Calu3 (cell line): ENCODE data around the gene NUDT6. TPM values are rescaled to one million over a fixed set of nuclear protein-coding genes. Genes with fewer than 3 reads are reported as not detected.

Experiments used
- BruUV-seq: library from RNA; stranded (reverse); fragments of 400-500 nt; replicated peaks from 2 replicates; lab custom pipeline; 2021; lab: Mats Ljungman, UMichigan
- CTCF ChIA-PET: fragments of 300-600 bp; sonication (Branson Sonifier 250); formaldehyde crosslinking; loops from one replicate; lab custom pipeline; 2022; ENCODE audit warnings: antibody characterized with exemption; lab: Charles Lee
- DNase-seq: peaks from one replicate; pipeline ENCODE4 v3.0.0; 2022
- H3K27ac Mint-ChIP-seq: one replicate; pipeline ENCODE4 v1.8.0; 2022; ENCODE audit warnings: mixed read lengths; ENCODE audit not compliant: unreplicated experiment
- H3K27me3 Mint-ChIP-seq: one replicate; pipeline ENCODE4 v1.8.0; 2022; ENCODE audit warnings: mixed read lengths; ENCODE audit not compliant: unreplicated experiment
- H3K36me3 Mint-ChIP-seq: one replicate; pipeline ENCODE4 v1.8.0; 2022; ENCODE audit warnings: mild to moderate bottlenecking, moderate library complexity, mixed read lengths; ENCODE audit not compliant: insufficient read depth, unreplicated experiment
- H3K4me1 Mint-ChIP-seq: one replicate; pipeline ENCODE4 v1.8.0; 2022; ENCODE audit warnings: mild to moderate bottlenecking, low read depth, mixed read lengths; ENCODE audit not compliant: unreplicated experiment
- H3K4me3 Mint-ChIP-seq: one replicate; pipeline ENCODE4 v1.8.0; 2022; ENCODE audit warnings: mild to moderate bottlenecking, low read depth, moderate library complexity, mixed read lengths; ENCODE audit not compliant: unreplicated experiment
- H3K9me3 Mint-ChIP-seq: one replicate; pipeline ENCODE4 v1.8.0; 2022; ENCODE audit warnings: low read depth, mixed read lengths; ENCODE audit not compliant: unreplicated experiment
- intact Hi-C: fragments of 100-400 bp; cut with micrococcal nuclease; formaldehyde crosslinking; loops from one replicate; pipeline ENCODE4 v1.10.0; 2022; ENCODE audit not compliant: unreplicated experiment
- total RNA-seq: library from RNA; stranded (reverse); gene quantifications from 2 replicates; pipeline ENCODE4 v1.2.3, GENCODE V29; 2022
- TF ChIP-seq, protein P1 (sequence below): fragments of 200-600 bp; IDR thresholded peaks from one replicate; pipeline ENCODE4 v1.8.0; 2022; ENCODE audit warnings: antibody characterized with exemption; ENCODE audit not compliant: unreplicated experiment

Gene NUDT6
- total RNA-seq, 1 experiment from 2014 or later = 5.4 TPM

DNA sequence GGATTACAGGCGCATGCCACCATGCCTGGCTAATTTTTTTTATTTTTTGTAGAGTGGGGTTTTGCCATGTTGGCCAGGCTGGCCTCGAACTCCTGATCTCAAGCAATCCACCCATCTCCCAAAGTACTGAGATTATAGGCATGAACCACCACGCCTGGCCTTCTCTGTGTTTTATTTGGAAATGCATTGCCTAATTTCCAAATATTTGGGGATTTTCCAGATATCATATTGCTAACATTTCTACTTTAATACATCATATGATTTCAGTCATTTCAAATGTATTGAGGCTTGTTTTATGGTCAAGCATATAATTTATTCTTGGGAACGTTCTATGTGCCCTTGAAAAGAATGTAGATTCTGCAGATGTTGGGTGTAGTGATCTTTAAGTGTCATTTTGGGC, 57.0 kb downstream of the NUDT6 start:
- Mint-ChIP-seq H3K9me3 (no peaks in the 10 kb centered on the region), H3K4me3 (no peak overlapping the region), H3K27ac (no peak overlapping the region), H3K4me1 (peaks cover 29% of the 10 kb centered on the region), H3K27me3 (no peaks in the 10 kb centered on the region), H3K36me3 (peaks cover 4% of the 10 kb centered on the region)
- TF ChIP-seq, protein P1, sequence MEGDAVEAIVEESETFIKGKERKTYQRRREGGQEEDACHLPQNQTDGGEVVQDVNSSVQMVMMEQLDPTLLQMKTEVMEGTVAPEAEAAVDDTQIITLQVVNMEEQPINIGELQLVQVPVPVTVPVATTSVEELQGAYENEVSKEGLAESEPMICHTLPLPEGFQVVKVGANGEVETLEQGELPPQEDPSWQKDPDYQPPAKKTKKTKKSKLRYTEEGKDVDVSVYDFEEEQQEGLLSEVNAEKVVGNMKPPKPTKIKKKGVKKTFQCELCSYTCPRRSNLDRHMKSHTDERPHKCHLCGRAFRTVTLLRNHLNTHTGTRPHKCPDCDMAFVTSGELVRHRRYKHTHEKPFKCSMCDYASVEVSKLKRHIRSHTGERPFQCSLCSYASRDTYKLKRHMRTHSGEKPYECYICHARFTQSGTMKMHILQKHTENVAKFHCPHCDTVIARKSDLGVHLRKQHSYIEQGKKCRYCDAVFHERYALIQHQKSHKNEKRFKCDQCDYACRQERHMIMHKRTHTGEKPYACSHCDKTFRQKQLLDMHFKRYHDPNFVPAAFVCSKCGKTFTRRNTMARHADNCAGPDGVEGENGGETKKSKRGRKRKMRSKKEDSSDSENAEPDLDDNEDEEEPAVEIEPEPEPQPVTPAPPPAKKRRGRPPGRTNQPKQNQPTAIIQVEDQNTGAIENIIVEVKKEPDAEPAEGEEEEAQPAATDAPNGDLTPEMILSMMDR = no peak
- no peak for DNase-seq
- CTCF ChIA-PET = no interaction called here
- no TSS peak for BruUV-seq
- intact Hi-C loops = no loop called here

DNA sequence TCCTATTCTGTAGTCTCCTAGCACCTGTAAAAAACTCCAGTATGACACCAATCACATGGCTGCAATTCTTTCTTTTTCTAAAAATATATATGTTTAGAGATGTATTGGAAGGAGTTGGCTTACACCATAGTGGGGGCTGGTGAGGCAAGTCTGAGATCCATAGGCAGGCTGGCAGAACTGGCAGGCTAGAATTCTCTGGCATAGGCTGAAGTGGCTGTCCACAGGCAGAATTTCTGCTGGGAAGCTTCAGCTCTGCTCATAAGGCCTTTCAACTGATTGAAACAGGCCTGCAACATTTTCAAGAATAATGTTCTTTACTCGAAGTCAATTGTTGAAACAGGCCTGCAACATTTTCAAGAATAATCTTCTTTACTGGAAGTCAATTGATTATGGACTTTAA, 58.8 kb downstream of the NUDT6 start:
- Mint-ChIP-seq H3K36me3 (peaks cover 4% of the 10 kb centered on the region), H3K27me3 (no peaks in the 10 kb centered on the region), H3K4me3 (no peak overlapping the region), H3K4me1 (peaks cover 25% of the 10 kb centered on the region), H3K9me3 (no peaks in the 10 kb centered on the region), H3K27ac (no peak overlapping the region)
- intact Hi-C loops = no loop called here
- CTCF ChIA-PET = no interaction called here
- DNase-seq = no peak
- no TSS peak for BruUV-seq
- TF ChIP-seq, protein P1 = no peak

DNA sequence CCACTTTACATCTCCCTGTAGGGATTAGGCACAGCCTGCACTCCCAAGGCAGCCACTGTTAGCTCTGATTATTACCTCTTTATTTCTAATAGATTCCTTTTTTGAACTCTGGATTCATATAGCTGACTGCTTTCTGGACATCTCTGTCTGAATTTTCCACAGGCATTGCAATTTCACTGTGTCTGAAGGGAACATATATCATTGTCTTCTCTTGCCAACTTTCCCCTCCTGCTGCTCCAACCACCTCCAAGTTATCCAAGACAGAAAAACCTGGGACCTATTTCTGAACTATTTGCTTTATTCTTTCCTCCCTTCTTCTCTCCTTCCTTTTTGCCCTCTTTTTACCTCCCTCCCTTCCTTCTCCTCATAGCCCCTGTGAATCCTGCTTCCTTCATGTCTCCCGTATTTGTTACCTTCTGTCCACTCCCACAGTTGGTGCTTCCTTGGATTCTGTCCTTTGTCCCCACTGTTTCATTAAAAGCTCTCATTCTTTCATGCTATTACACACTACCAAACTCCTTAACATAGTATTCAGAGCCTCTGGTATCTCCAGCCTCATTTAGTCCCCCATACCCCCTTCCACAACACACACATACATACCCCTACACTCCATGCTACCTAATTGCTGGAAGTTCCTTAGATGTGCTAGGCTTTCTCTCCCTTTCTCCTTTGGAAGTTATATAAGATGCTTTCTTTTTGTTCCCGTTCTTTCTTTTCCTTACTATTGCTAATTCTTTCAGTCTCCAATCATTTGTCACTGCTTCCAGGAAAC, 61.0 kb downstream of the NUDT6 start:
- H3K27ac Mint-ChIP-seq = no peak overlapping the region
- DNase-seq = no peak
- CTCF ChIA-PET = interaction anchor here (1.0 kb wide), 1 partner anchor 13 kb away, joined by 3 read pairs; no protein-coding TSS in a partner anchor
- intact Hi-C loops = no loop called here
- no peak overlapping the region for H3K4me3 Mint-ChIP-seq
- peaks cover 4% of the 10 kb centered on the region for H3K36me3 Mint-ChIP-seq
- BruUV-seq = no TSS peak
- peaks cover 25% of the 10 kb centered on the region for H3K4me1 Mint-ChIP-seq
- no peaks in the 10 kb centered on the region for H3K9me3 Mint-ChIP-seq
- H3K27me3 Mint-ChIP-seq = no peaks in the 10 kb centered on the region
- TF ChIP-seq, protein P1 = no peak

DNA sequence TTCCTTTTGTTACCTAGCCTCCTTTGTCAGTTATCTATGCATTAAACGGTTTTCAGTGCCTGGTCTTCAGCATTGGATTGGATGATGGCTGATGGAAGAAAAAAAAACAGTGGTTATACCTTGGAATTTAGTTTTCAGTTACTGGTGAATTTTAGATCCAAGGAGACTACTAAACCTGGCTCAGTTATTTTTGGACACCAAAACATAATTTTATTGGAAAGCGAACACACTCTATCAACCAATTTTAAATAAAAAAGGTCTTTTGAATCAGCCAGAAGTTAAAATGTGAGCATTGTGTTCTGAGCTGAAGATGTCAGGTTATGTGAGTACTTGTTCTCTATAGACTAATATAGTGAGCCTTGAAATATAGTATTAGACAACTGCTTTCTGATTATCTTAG, 63.7 kb downstream of the NUDT6 start:
- Mint-ChIP-seq H3K36me3 (peaks cover 4% of the 10 kb centered on the region), H3K27me3 (no peaks in the 10 kb centered on the region), H3K4me1 (peaks cover 28% of the 10 kb centered on the region), H3K27ac (no peak overlapping the region), H3K9me3 (no peaks in the 10 kb centered on the region), H3K4me3 (no peak overlapping the region)
- intact Hi-C loops = no loop called here
- BruUV-seq = no TSS peak
- DNase-seq = no peak
- CTCF ChIA-PET = no interaction called here
- TF ChIP-seq, protein P1 = no peak
